NCI-H446 (cell line): ENCODE results near the gene CCDC106.

Experiments used
- DNase-seq, 2 experiments: peaks; one replicate each; lab custom pipeline; 2025; lab: John Stamatoyannopoulos, UW

CCDC106 gene

GRCh38 chr19:55696301-55697068, 48.5 kb downstream of the CCDC106 start:
- DNase-seq = no peak

- DNase-seq = no peak
Measured at GRCh38 chr19:55697069-55697440, 49.0 kb downstream of the CCDC106 start.

- DNase-seq = no peak
Measured at GRCh38 chr19:55697698-55698097, 49.7 kb downstream of the CCDC106 start.

- no peak for DNase-seq
Measured at GRCh38 chr19:55698256-55698655, 50.2 kb downstream of the CCDC106 start.

- DNase-seq = no peak
Measured at GRCh38 chr19:55699221-55699620, 51.2 kb downstream of the CCDC106 start.

GRCh38 chr19:55700813-55701212, 52.8 kb downstream of the CCDC106 start:
- DNase-seq = no peak

- DNase-seq = no peak
Measured at GRCh38 chr19:55702131-55702627, 54.2 kb downstream of the CCDC106 start.
